AG09309 (cell line): ENCODE data around the gene ZFP2.
A peak's percentile ranks its signal among the peaks of the same experiment; 100 is the strongest.
"Not testable (repeated sequence)": the region's sequence is repeated elsewhere in the genome, so short reads cannot be mapped to it uniquely, and the experiment has no call there.

Experiments
- DNase-seq: peaks from one replicate; pipeline ENCODE4 v3.0.0-alpha.2; 2010; ENCODE audit warnings: low read depth
- H3K4me3 ChIP-seq: 2 replicates; pipeline ENCODE4 v1.5.1; 2011; ENCODE audit warnings: mild to moderate bottlenecking, low read depth, low read length, moderate library complexity; ENCODE audit not compliant: control insufficient read depth
- TF ChIP-seq, protein P1 (sequence below): IDR thresholded peaks from 2 replicates; pipeline ENCODE4 v1.5.1; 2011; ENCODE audit warnings: mild to moderate bottlenecking, low read depth, low read length, inconsistent platforms; ENCODE audit not compliant: insufficient read depth, control insufficient read depth; ENCODE audit errors: missing control alignments

Gene ZFP2

DNA sequence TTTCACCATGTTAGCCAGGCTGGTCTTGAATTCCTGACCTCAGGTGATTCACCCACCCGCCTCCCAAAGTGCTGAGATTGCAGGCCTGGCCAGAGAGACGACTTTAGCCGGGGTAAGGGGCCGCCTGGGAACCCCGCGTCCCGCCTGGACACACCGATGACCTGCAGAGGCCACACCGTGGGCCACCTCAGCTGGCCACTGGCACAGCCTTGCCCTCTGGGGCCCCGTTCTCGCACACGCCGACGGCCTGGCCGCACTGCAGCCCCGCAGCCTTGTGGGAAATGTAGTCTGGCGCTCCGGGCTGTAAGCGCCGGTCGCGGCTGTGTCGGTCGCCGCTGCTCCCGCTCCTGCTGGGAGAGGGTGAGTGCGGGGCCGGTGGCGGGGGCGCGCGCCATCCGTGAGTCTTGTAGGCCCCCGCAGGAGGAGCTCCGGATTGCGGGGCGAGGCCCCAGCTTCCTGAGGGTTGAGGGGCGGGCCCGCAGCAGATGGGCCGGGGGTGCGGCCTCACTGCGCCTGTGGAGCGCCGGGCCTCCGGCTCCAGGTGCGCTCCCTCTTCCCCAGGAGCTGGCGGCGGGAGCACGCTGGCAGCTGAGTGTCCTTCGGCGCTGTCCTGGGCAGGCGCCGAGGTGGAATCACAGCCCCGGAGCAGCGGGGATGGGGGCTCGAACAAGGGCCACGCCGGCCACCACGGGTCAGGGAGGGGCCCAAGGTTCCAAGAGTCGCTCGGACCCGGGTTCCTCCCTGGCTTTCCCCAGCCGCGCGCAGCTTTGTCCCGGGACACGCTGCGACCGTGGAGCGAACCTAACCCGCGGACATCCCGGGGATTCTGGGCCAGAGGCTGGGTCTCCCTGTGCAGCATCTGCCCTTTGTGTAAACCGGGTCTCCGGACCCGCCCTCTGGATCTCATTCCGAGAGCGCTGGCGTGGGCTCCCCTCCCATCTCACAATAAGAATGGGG, at the start of gene ZFP2:
Gene ZFP2 (plus strand): TSS at position 299 of the 957 bp plus-strand sequence. CDS start 35,401 bp downstream, outside the sequence.
- TF ChIP-seq, protein P1, sequence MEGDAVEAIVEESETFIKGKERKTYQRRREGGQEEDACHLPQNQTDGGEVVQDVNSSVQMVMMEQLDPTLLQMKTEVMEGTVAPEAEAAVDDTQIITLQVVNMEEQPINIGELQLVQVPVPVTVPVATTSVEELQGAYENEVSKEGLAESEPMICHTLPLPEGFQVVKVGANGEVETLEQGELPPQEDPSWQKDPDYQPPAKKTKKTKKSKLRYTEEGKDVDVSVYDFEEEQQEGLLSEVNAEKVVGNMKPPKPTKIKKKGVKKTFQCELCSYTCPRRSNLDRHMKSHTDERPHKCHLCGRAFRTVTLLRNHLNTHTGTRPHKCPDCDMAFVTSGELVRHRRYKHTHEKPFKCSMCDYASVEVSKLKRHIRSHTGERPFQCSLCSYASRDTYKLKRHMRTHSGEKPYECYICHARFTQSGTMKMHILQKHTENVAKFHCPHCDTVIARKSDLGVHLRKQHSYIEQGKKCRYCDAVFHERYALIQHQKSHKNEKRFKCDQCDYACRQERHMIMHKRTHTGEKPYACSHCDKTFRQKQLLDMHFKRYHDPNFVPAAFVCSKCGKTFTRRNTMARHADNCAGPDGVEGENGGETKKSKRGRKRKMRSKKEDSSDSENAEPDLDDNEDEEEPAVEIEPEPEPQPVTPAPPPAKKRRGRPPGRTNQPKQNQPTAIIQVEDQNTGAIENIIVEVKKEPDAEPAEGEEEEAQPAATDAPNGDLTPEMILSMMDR: no peak
- H3K4me3 ChIP-seq: peak within 1 kb of the TSS; percentile 82
- no peak for DNase-seq

DNA sequence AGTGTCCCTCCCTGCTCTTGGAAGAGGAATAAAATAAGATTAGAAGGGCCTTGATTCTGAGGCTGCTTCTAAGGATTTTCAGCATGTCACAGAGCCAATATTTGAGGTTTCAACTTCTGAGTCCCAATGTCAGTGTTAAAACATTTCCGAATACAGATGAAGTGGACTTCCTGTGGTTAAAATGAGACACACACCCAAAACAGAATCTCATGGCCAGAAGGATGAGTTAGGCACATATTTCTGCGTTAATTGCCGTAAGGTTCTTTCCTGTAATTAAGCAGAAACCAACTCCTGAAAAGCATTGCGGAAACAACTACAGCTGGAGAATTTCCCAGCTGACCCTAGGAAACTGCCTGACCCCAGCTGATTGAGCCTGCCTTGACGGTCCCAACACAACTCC, 46.4 kb upstream of the ZFP2 start:
- no peak overlapping the region for H3K4me3 ChIP-seq
- TF ChIP-seq, protein P1: no peak
- no peak for DNase-seq

DNA sequence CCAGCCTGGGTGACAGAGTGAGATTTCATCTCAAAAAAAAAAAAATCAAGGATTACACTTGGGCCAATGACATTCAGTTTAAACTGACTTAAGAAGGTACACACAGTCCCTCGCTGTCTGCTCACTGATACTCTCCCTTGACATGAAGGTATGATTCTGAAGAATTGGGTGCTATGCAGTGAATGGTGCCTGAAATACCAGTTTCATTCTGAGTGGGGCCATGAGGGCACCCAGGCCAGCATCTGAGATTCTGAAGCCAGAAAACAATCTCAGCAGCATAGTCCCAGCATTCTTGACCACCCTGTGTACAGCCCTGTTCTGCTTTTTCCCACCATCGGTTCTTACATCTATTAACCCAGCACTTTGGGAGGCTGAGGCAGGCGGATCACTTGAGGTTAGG, 43.8 kb upstream of the ZFP2 start:
- DNase-seq: no peak
- TF ChIP-seq, protein P1: no peak
- no peak overlapping the region for H3K4me3 ChIP-seq

GRCh38 chr5:178854284-178854683, 41.4 kb upstream of the ZFP2 start:
- no peak overlapping the region for H3K4me3 ChIP-seq
- TF ChIP-seq, protein P1: no peak
- no peak for DNase-seq

- H3K4me3 ChIP-seq: peak within 1 kb of the TSS; percentile 56
- TF ChIP-seq, protein P1: peak; percentile 17
- peak; percentile 74 for DNase-seq
These were observed 35.8 kb upstream of the ZFP2 start, which contains the start of gene ZNF354B for GRCh38 chr5:178859625-178860521. Gene ZNF354B (plus strand): TSS chr5:178859953. CDS start chr5:178861048, 1,095 bp downstream.

DNA sequence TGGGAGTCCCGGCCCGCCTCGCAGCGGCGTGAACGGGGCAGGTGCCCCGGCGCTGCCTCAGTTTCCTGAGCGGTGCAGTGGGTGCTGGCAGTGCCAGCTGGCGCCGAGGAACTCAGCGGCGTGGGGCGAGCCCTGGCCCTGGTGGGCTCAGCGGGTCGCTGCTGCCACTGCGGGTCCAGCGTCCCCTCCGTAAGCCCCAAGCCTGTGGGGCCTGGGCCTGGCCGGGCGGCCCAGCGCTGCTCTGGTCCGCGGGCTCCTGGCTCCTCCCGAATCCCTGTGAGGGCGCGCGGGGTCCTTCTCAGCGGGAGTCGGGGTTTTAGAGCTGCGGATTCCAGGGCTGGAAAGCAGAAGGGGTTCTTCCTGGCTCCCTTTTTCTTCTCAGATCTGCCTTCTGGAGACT, 35.1 kb upstream of the ZFP2 start:
- not testable (repeated sequence) for DNase-seq
- H3K4me3 ChIP-seq: peak overlapping the region; percentile 56
